HEK293 (cell line): ENCODE measurements around the gene RAB2B.

Experiments
- CTCF ChIA-PET: fragments of 350-600 bp; formaldehyde crosslinking; extraction: SDS; loops from one replicate; lab custom pipeline; 2021; ENCODE audit warnings: antibody characterized with exemption; lab: Yijun Ruan, JAX
- POLR2A ChIA-PET: fragments of 300-600 bp; formaldehyde crosslinking; extraction: SDS; loops from one replicate; lab custom pipeline; 2020; ENCODE audit warnings: antibody characterized with exemption, inconsistent platforms; lab: Yijun Ruan, JAX
- H3K27ac ChIP-seq: fragments of 200-500 bp; sonication (Bioruptor generic); 2 replicates; pipeline ENCODE4 v1.5.1; 2014; ENCODE audit warnings: low read depth, low read length, control low read depth, inconsistent platforms; ENCODE audit errors: extremely low read depth
- H3K36me3 ChIP-seq, 2 experiments: fragments of 200-500 bp in 1 of 2; sonication (Bioruptor generic) in 1 of 2; 1 replicate in 1 of 2; 2 replicates in 1 of 2; pipeline ENCODE4 v1.5.1; 2014 to 2017; ENCODE audit warnings: inconsistent platforms in 2 of 2, low read length in 2 of 2; ENCODE audit not compliant: control insufficient read depth in 2 of 2, insufficient read depth in 1 of 2
- H3K4me1 ChIP-seq: fragments of 200-500 bp; sonication (Bioruptor generic); 2 replicates; pipeline ENCODE4 v1.5.1; 2014; ENCODE audit warnings: mild to moderate bottlenecking, low read length, inconsistent platforms; ENCODE audit not compliant: control insufficient read depth, insufficient read depth
- H3K4me3 ChIP-seq: 2 replicates; pipeline ENCODE4 v1.5.1; 2011; ENCODE audit warnings: low read depth, mild to moderate bottlenecking, control low read depth, low read length, moderate library complexity
- H3K9me3 ChIP-seq: fragments of 200-500 bp; sonication (Bioruptor generic); 2 replicates; pipeline ENCODE4 v1.5.1; 2014; ENCODE audit warnings: low read depth, low read length, inconsistent platforms; ENCODE audit not compliant: control insufficient read depth, insufficient read depth
- BCL11B ChIP-seq: fragments of 450-650 bp; formaldehyde crosslinking; IDR thresholded peaks from 2 replicates; pipeline ENCODE4 v1.5.1; 2016; ENCODE audit warnings: low read depth, missing biosample characterization, missing genetic modification characterization
- KLF10 ChIP-seq: fragments of 450-650 bp; IDR thresholded peaks from 2 replicates; pipeline ENCODE4 v1.5.1; 2018; ENCODE audit warnings: missing biosample characterization, mild to moderate bottlenecking, missing genetic modification characterization
- KLF8 ChIP-seq: fragments of 450-650 bp; formaldehyde crosslinking; IDR thresholded peaks from 2 replicates; pipeline ENCODE4 v1.5.1; 2016; ENCODE audit warnings: missing biosample characterization, missing genetic modification characterization
- SP2 ChIP-seq: fragments of 450-650 bp; formaldehyde crosslinking; IDR thresholded peaks from 2 replicates; pipeline ENCODE4 v1.5.1; 2016; ENCODE audit warnings: missing biosample characterization, missing genetic modification characterization
- SP7 ChIP-seq: fragments of 450-650 bp; formaldehyde crosslinking; IDR thresholded peaks from 2 replicates; pipeline ENCODE4 v1.5.1; 2016; ENCODE audit warnings: missing biosample characterization, missing genetic modification characterization
- ZBTB26 ChIP-seq: fragments of 450-650 bp; formaldehyde crosslinking; optimal IDR thresholded peaks from 2 replicates; pipeline ENCODE3; 2016; ENCODE audit warnings: missing biosample characterization, mild to moderate bottlenecking, missing genetic modification characterization
- ZBTB7A ChIP-seq: fragments of 450-650 bp; formaldehyde crosslinking; IDR thresholded peaks from 2 replicates; pipeline ENCODE4 v1.5.1; 2016; ENCODE audit warnings: low read depth, missing biosample characterization, missing genetic modification characterization
- ZNF2 ChIP-seq: fragments of 450-650 bp; formaldehyde crosslinking; IDR thresholded peaks from 2 replicates; pipeline ENCODE4 v1.5.1; 2016; ENCODE audit warnings: missing biosample characterization, missing genetic modification characterization
- ZNF274 ChIP-seq, 2 experiments: fragments of 200-500 bp in 1 of 2; fragments of 450-650 bp in 1 of 2; sonication (Bioruptor generic) in 1 of 2; formaldehyde crosslinking in 1 of 2; IDR thresholded peaks; 2 replicates each; pipeline versions ENCODE4 v1.5.1 to v1.6.1; 2014 to 2016; ENCODE audit warnings: borderline replicate concordance in 1 of 2, inconsistent platforms in 1 of 2, low read length in 1 of 2, missing biosample characterization in 1 of 2, missing genetic modification characterization in 1 of 2
- ZNF324 ChIP-seq: fragments of 450-650 bp; formaldehyde crosslinking; IDR thresholded peaks from 2 replicates; pipeline ENCODE4 v1.5.1; 2016; ENCODE audit warnings: missing biosample characterization, missing genetic modification characterization
- ZNF558 ChIP-seq: fragments of 450-650 bp; formaldehyde crosslinking; IDR thresholded peaks from 2 replicates; pipeline ENCODE4 v1.5.1; 2016; ENCODE audit warnings: missing biosample characterization, missing genetic modification characterization
- ZNF561 ChIP-seq: fragments of 450-650 bp; IDR thresholded peaks from 2 replicates; pipeline ENCODE4 v1.5.1; 2018; ENCODE audit warnings: missing biosample characterization, missing genetic modification characterization, borderline replicate concordance
- ZNF600 ChIP-seq: fragments of 450-650 bp; formaldehyde crosslinking; IDR thresholded peaks from 2 replicates; pipeline ENCODE4 v1.5.1; 2016; ENCODE audit warnings: missing biosample characterization, missing genetic modification characterization
- ZNF670 ChIP-seq: fragments of 450-650 bp; formaldehyde crosslinking; IDR thresholded peaks from 2 replicates; pipeline ENCODE4 v1.5.1; 2016; ENCODE audit warnings: missing biosample characterization, missing genetic modification characterization, low read depth
- ZNF747 ChIP-seq: fragments of 450-650 bp; formaldehyde crosslinking; IDR thresholded peaks from 2 replicates; pipeline ENCODE4 v1.5.1; 2016; ENCODE audit warnings: missing biosample characterization, missing genetic modification characterization
- ZNF76 ChIP-seq: fragments of 450-650 bp; formaldehyde crosslinking; IDR thresholded peaks from 2 replicates; pipeline ENCODE4; 2016; ENCODE audit warnings: low read depth, missing biosample characterization, missing genetic modification characterization, borderline replicate concordance
- ZSCAN16 ChIP-seq: fragments of 450-650 bp; formaldehyde crosslinking; IDR thresholded peaks from 2 replicates; pipeline ENCODE4 v1.5.1; 2016; ENCODE audit warnings: missing biosample characterization, missing genetic modification characterization
- ZSCAN30 ChIP-seq: fragments of 450-650 bp; IDR thresholded peaks from 2 replicates; pipeline ENCODE4 v1.5.1; 2018; ENCODE audit warnings: missing biosample characterization, mild to moderate bottlenecking, missing genetic modification characterization, moderate library complexity
- TF ChIP-seq, protein P1 (sequence below): fragments of 450-650 bp; formaldehyde crosslinking; IDR thresholded peaks from 2 replicates; pipeline ENCODE4 v1.5.1; 2016; ENCODE audit warnings: missing biosample characterization, missing genetic modification characterization
- TF ChIP-seq, protein P2 (sequence below): fragments of 450-650 bp; formaldehyde crosslinking; IDR thresholded peaks from 2 replicates; pipeline ENCODE4 v1.5.1; 2016; ENCODE audit warnings: missing biosample characterization, missing genetic modification characterization
- TF ChIP-seq, protein P3 (sequence below): fragments of 450-650 bp; formaldehyde crosslinking; IDR thresholded peaks from 2 replicates; pipeline ENCODE4 v1.5.1; 2016; ENCODE audit warnings: missing biosample characterization, missing genetic modification characterization
- TF ChIP-seq, protein P4 (sequence below): fragments of 450-650 bp; formaldehyde crosslinking; IDR thresholded peaks from 2 replicates; pipeline ENCODE4 v1.5.1; 2016; ENCODE audit warnings: missing biosample characterization, missing genetic modification characterization, low read depth

RAB2B gene

DNA sequence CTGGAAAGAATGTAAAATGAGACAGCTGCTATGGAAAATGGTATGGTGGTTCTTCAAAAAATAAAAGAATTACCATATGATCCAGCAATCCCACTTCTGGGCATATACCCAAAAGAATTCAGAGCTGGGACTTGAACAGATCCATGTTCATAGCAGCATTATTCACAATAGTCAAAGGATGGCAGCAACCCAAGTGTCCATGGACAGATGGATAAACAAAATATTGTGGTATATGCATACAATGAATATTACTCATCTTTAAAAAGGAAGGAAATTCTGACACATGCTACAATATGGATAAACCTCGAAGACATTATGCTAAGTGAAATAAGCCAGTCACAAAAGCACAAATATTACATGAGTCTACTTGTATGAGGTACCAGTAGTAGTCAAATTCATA, 9.1 kb downstream of the RAB2B start:
- H3K9me3 ChIP-seq, result no peaks in the 10 kb centered on the region
- no peaks in the 10 kb centered on the region for H3K4me1 ChIP-seq
- ChIA-PET CTCF (no interaction called here), POLR2A (no interaction called here)
- peaks cover 51 to 64% of the 10 kb centered on the region in 2 experiments for H3K36me3 ChIP-seq
- H3K27ac ChIP-seq, result no peak overlapping the region
- no peak overlapping the region for H3K4me3 ChIP-seq
- no peak for TF ChIP-seq ZSCAN30 (tag by site-specific recombination)

DNA sequence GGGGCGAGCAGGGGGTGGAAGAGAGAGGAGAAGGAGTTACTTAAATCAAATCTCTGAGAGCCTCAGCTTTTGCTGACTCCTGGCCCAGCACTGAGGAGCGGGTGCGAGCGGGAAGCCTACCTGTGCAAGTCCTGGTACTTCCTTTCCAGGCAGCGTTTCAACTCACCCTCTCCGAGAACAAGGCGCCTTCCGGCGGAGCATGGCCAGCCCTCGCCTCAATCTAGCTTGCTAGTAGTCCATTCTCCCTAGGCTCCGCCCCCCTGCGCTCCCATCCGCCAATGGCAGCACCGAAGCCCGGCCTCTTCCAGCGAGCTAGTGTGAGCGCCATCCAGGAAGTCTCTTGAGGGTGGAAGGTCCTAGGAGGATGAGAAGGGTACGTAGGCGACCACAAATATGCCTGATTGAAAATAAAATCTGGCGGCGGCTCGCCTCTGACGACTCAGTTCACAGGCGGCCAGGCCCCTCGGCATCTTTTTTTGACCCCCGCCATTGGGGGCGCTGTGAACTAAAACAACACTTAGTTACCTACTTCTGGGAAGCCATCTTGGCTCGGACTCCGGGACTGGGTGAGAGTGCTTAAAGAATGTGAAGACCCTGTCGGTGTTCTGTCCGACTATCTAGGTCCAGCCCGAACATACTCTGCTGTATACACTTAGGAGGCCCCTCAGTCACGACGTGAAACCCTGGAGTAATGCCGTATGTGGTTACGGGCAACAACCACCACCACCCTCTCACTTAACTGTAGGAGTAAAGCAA, 20.7 kb downstream of the RAB2B start, which contains the start of gene CHD8:
Gene CHD8 (minus strand): TSS at position 212 of the 756 bp plus-strand sequence. CDS start 24,480 bp downstream, outside the sequence.
- peak within 1 kb of the TSS; percentile 96 for H3K27ac ChIP-seq
- H3K36me3 ChIP-seq, result peaks cover 26 to 28% of the 10 kb centered on the region in 2 experiments; a peak in 2 of 3 replicates
- POLR2A ChIA-PET, result interaction anchor here (0.6 to 2.3 kb wide), 16 partner anchors 9 to 261 kb away, joined by 3 to 70 read pairs (median 8); partner anchors contain the start of genes METTL3, RAB2B, SALL2 and SUPT16H
- peaks cover 6% of the 10 kb centered on the region; the same call in 1 of the 2 replicates for H3K4me1 ChIP-seq
- no peaks in the 10 kb centered on the region for H3K9me3 ChIP-seq
- peak within 1 kb of the TSS; percentile 94 for H3K4me3 ChIP-seq
- CTCF ChIA-PET, result interaction anchor here (0.6 to 3.2 kb wide), 12 partner anchors 9 to 116 kb away, joined by 3 to 16 read pairs (median 4); partner anchors contain the start of gene METTL3
- TF ChIP-seq, protein P1, sequence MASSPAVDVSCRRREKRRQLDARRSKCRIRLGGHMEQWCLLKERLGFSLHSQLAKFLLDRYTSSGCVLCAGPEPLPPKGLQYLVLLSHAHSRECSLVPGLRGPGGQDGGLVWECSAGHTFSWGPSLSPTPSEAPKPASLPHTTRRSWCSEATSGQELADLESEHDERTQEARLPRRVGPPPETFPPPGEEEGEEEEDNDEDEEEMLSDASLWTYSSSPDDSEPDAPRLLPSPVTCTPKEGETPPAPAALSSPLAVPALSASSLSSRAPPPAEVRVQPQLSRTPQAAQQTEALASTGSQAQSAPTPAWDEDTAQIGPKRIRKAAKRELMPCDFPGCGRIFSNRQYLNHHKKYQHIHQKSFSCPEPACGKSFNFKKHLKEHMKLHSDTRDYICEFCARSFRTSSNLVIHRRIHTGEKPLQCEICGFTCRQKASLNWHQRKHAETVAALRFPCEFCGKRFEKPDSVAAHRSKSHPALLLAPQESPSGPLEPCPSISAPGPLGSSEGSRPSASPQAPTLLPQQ (tag by site-specific recombination), result 0 out of 2 replicates have a peak, but pooled peaks have one; percentile 24
- TF ChIP-seq ZNF76 (tag by site-specific recombination) (no peak; the same call in 1 of the 2 replicates), ZNF324 (tag by site-specific recombination) (peak; percentile 22; the same call in 1 of the 2 replicates), ZBTB26 (peak; percentile 36), ZNF561 (tag by site-specific recombination) (0 out of 2 replicates have a peak, but pooled peaks have one; percentile 16), BCL11B (no peak), ZBTB7A (tag by site-specific recombination) (no peak), KLF10 (tag by site-specific recombination) (peak; percentile 56), ZNF274 (IDR thresholded peaks at IDR 0.05; ENCODE audit: low read length) (no peak), ZNF274 (tag by site-specific recombination; IDR thresholded peaks at IDR 0.05; ENCODE audit: borderline replicate concordance) (no peak), ZNF600 (tag by site-specific recombination) (peak; percentile 24), SP7 (tag by site-specific recombination) (no peak; the same call in none of the 2 replicates), ZNF2 (tag by site-specific recombination) (no peak), ZNF558 (no peak), SP2 (peak; percentile 94), KLF8 (0 out of 2 replicates have a peak, but pooled peaks have one; percentile 22), ZSCAN16 (tag by site-specific recombination) (no peak), ZNF747 (tag by site-specific recombination) (no peak), ZNF670 (no peak)
- TF ChIP-seq, protein P2, sequence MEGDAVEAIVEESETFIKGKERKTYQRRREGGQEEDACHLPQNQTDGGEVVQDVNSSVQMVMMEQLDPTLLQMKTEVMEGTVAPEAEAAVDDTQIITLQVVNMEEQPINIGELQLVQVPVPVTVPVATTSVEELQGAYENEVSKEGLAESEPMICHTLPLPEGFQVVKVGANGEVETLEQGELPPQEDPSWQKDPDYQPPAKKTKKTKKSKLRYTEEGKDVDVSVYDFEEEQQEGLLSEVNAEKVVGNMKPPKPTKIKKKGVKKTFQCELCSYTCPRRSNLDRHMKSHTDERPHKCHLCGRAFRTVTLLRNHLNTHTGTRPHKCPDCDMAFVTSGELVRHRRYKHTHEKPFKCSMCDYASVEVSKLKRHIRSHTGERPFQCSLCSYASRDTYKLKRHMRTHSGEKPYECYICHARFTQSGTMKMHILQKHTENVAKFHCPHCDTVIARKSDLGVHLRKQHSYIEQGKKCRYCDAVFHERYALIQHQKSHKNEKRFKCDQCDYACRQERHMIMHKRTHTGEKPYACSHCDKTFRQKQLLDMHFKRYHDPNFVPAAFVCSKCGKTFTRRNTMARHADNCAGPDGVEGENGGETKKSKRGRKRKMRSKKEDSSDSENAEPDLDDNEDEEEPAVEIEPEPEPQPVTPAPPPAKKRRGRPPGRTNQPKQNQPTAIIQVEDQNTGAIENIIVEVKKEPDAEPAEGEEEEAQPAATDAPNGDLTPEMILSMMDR, result peak; percentile 54; the same call in 1 of the 2 replicates
- TF ChIP-seq, protein P3, sequence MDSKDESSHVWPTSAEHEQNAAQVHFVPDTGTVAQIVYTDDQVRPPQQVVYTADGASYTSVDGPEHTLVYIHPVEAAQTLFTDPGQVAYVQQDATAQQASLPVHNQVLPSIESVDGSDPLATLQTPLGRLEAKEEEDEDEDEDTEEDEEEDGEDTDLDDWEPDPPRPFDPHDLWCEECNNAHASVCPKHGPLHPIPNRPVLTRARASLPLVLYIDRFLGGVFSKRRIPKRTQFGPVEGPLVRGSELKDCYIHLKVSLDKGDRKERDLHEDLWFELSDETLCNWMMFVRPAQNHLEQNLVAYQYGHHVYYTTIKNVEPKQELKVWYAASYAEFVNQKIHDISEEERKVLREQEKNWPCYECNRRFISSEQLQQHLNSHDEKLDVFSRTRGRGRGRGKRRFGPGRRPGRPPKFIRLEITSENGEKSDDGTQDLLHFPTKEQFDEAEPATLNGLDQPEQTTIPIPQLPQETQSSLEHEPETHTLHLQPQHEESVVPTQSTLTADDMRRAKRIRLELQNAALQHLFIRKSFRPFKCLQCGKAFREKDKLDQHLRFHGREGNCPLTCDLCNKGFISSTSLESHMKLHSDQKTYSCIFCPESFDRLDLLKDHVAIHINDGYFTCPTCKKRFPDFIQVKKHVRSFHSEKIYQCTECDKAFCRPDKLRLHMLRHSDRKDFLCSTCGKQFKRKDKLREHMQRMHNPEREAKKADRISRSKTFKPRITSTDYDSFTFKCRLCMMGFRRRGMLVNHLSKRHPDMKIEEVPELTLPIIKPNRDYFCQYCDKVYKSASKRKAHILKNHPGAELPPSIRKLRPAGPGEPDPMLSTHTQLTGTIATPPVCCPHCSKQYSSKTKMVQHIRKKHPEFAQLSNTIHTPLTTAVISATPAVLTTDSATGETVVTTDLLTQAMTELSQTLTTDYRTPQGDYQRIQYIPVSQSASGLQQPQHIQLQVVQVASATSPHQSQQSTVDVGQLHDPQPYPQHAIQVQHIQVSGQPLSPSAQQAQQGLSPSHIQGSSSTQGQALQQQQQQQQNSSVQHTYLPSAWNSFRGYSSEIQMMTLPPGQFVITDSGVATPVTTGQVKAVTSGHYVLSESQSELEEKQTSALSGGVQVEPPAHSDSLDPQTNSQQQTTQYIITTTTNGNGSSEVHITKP (tag by site-specific recombination), result peak; percentile 95
- TF ChIP-seq, protein P4, sequence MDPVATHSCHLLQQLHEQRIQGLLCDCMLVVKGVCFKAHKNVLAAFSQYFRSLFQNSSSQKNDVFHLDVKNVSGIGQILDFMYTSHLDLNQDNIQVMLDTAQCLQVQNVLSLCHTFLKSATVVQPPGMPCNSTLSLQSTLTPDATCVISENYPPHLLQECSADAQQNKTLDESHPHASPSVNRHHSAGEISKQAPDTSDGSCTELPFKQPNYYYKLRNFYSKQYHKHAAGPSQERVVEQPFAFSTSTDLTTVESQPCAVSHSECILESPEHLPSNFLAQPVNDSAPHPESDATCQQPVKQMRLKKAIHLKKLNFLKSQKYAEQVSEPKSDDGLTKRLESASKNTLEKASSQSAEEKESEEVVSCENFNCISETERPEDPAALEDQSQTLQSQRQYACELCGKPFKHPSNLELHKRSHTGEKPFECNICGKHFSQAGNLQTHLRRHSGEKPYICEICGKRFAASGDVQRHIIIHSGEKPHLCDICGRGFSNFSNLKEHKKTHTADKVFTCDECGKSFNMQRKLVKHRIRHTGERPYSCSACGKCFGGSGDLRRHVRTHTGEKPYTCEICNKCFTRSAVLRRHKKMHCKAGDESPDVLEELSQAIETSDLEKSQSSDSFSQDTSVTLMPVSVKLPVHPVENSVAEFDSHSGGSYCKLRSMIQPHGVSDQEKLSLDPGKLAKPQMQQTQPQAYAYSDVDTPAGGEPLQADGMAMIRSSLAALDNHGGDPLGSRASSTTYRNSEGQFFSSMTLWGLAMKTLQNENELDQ (tag by site-specific recombination), result no peak
